Effector CD8-positive, alpha-beta T cell (primary cell): ENCODE data around the gene GEMIN7.

Source experiments
- DNase-seq: peaks from one replicate; lab custom pipeline; 2025; lab: John Stamatoyannopoulos, UW

Gene GEMIN7

GRCh38 chr19:45128806-45129205, 49.7 kb downstream of the GEMIN7 start:
- no peak for DNase-seq

GRCh38 chr19:45130236-45130635, 51.2 kb downstream of the GEMIN7 start:
- no peak for DNase-seq

GRCh38 chr19:45130888-45131615, 52.0 kb downstream of the GEMIN7 start:
- no peak for DNase-seq

- no peak for DNase-seq
These were observed 54.6 kb downstream of the GEMIN7 start for GRCh38 chr19:45133661-45134060.

- DNase-seq, result no peak
These were observed 56.3 kb downstream of the GEMIN7 start for GRCh38 chr19:45135176-45135885.

- no peak for DNase-seq
These were observed 57.6 kb downstream of the GEMIN7 start for GRCh38 chr19:45136507-45137178.

GRCh38 chr19:45137179-45137761, 58.2 kb downstream of the GEMIN7 start:
- DNase-seq, result no peak

GRCh38 chr19:45138303-45138751, 59.3 kb downstream of the GEMIN7 start:
- DNase-seq, result no peak

GRCh38 chr19:45139286-45140143, 60.5 kb downstream of the GEMIN7 start:
- DNase-seq, result no peak

- DNase-seq, result no peak
These were observed 61.1 kb downstream of the GEMIN7 start for GRCh38 chr19:45140144-45140503.

GRCh38 chr19:45140533-45140932, 61.5 kb downstream of the GEMIN7 start:
- DNase-seq, result no peak
